Bronchial epithelial cell (primary cell): Measurements from ENCODE around the gene GCNA. TPM values are rescaled to one million over a fixed set of nuclear protein-coding genes. Genes with fewer than 3 reads are reported as not detected.
A peak's percentile ranks its signal among the peaks of the same experiment; 100 is the strongest.

Experiments
- DNase-seq: peaks from one replicate; pipeline ENCODE4 v3.0.0-alpha.2; 2010; ENCODE audit warnings: low read depth
- FAIRE-seq: peaks from 2 replicates; lab custom pipeline; 2011; peaks lifted over from hg19 to GRCh38; lab: Jason Lieb, UNC
- H3K27me3 ChIP-seq: 2 replicates; pipeline ENCODE4 v1.5.1; 2011; ENCODE audit warnings: low read length; ENCODE audit not compliant: control insufficient read depth, insufficient read depth
- H3K36me3 ChIP-seq: 2 replicates; pipeline ENCODE4 v1.5.1; 2011; ENCODE audit warnings: low read length; ENCODE audit not compliant: control insufficient read depth, insufficient read depth
- H3K4me3 ChIP-seq: 2 replicates; pipeline ENCODE4 v1.5.1; 2011; ENCODE audit warnings: mild to moderate bottlenecking, low read depth, low read length, control low read depth
- CTCF ChIP-seq: IDR thresholded peaks from 2 replicates; pipeline ENCODE4 v1.5.1; 2011; ENCODE audit warnings: mild to moderate bottlenecking, moderate library complexity, low read length, control low read depth, inconsistent platforms; ENCODE audit not compliant: insufficient read depth, severe bottlenecking
- total RNA-seq: library from RNA; depleted of rRNA; stranded (reverse); fragments of >200 nt; gene quantifications from 2 replicates; pipeline ENCODE4 v1.2.1, GENCODE V29; 2014

GCNA gene
- total RNA-seq, 1 donor from 2014 or later = 1.6 TPM

- no peak overlapping the region for H3K4me3 ChIP-seq
- H3K27me3 ChIP-seq = no peaks in the 10 kb centered on the region
- no peak for TF ChIP-seq CTCF
- peaks cover 5% of the 10 kb centered on the region for H3K36me3 ChIP-seq
- no peak for FAIRE-seq
- DNase-seq = peak; percentile 71
Observed at GRCh38 chrX:71541210-71542022, 36.8 kb upstream of the GCNA start.

- DNase-seq (peak; percentile 78), FAIRE-seq (no peak)
- H3K4me3 ChIP-seq = no peak overlapping the region
- H3K27me3 ChIP-seq = no peaks in the 10 kb centered on the region
- TF ChIP-seq CTCF = no peak
- H3K36me3 ChIP-seq = peaks cover 7% of the 10 kb centered on the region
Observed at GRCh38 chrX:71542411-71542810, 35.8 kb upstream of the GCNA start.

- FAIRE-seq = no peak
- no peaks in the 10 kb centered on the region for H3K27me3 ChIP-seq
- no peak for DNase-seq
- TF ChIP-seq CTCF = no peak
- H3K4me3 ChIP-seq = no peak overlapping the region
- peaks cover 7% of the 10 kb centered on the region for H3K36me3 ChIP-seq
Observed at GRCh38 chrX:71542825-71543224, 35.4 kb upstream of the GCNA start.

GRCh38 chrX:71543316-71543715, 34.9 kb upstream of the GCNA start:
- TF ChIP-seq CTCF = no peak
- FAIRE-seq = peak; percentile 58
- H3K36me3 ChIP-seq = peaks cover 7% of the 10 kb centered on the region

GRCh38 chrX:71545364-71545763, 32.9 kb upstream of the GCNA start:
- Histone ChIP-seq H3K27me3 (no peaks in the 10 kb centered on the region), H3K36me3 (peaks cover 9% of the 10 kb centered on the region), H3K4me3 (no peak overlapping the region)
- TF ChIP-seq CTCF = no peak
- DNase-seq (no peak), FAIRE-seq (no peak)

More at GRCh38 chrX:71543316-71543715, 34.9 kb upstream of the GCNA start:
- H3K4me3 ChIP-seq = no peak overlapping the region
- peak; percentile 96 for DNase-seq
- H3K27me3 ChIP-seq = no peaks in the 10 kb centered on the region
